Activated CD4-positive, alpha-beta memory T cell treated with anti-CD3 and anti-CD28 coated beads, Interleukin-2, amount 10 ng/mL, durations not matched to agents 7 days and 5 days (primary cell): ENCODE results near the gene PRRT1. TPM values are rescaled to one million over a fixed set of nuclear protein-coding genes. Genes with fewer than 3 reads are reported as not detected.

Experiments
- CTCF ChIA-PET: fragments of 350-600 bp; sonication (Branson Sonifier 250); formaldehyde crosslinking; loops from one replicate; lab custom pipeline; 2021; ENCODE audit warnings: antibody characterized with exemption, inconsistent platforms; lab: Charles Lee
- POLR2A ChIA-PET: fragments of 350-600 bp; sonication (Branson Sonifier 250); formaldehyde crosslinking; loops from one replicate; lab custom pipeline; 2021; ENCODE audit warnings: antibody characterized with exemption; lab: Charles Lee
- DNase-seq: peaks from one replicate; pipeline ENCODE4 v3.0.0-alpha.2; 2020
- H3K27ac Mint-ChIP-seq: one replicate; pipeline ENCODE4 v1.8.0; 2021; ENCODE audit warnings: mild to moderate bottlenecking, mixed read lengths
- H3K27me3 Mint-ChIP-seq: one replicate; pipeline ENCODE4 v1.8.0; 2021; ENCODE audit warnings: mixed read lengths
- H3K36me3 Mint-ChIP-seq: one replicate; pipeline ENCODE4 v1.8.0; 2021; ENCODE audit warnings: low read depth, mixed read lengths
- H3K4me1 Mint-ChIP-seq: one replicate; pipeline ENCODE4 v1.8.0; 2021; ENCODE audit warnings: mixed read lengths
- H3K4me3 Mint-ChIP-seq: one replicate; pipeline ENCODE4 v1.8.0; 2021; ENCODE audit warnings: mild to moderate bottlenecking, mixed read lengths
- H3K9me3 Mint-ChIP-seq: one replicate; pipeline ENCODE4 v1.8.0; 2021; ENCODE audit warnings: mixed read lengths
- total RNA-seq, 2 experiments: library from RNA; stranded (reverse); gene quantifications; one replicate each; pipeline ENCODE4 v1.2.3, GENCODE V29; 2021

The PRRT1 gene
- total RNA-seq, 2 experiments from 2014 or later: 0.13 to 0.28 TPM

- H3K9me3 Mint-ChIP-seq: no peaks in the 10 kb centered on the region
- POLR2A ChIA-PET: interaction anchor here (1.0 to 2.4 kb wide), 4 partner anchors 9 to 76 kb away, joined by 4 to 10 read pairs (median 8); partner anchors contain the start of genes ATF6B and FKBPL
- no peaks in the 10 kb centered on the region for H3K27me3 Mint-ChIP-seq
- peak; percentile 78 for DNase-seq
- CTCF ChIA-PET: interaction anchor here (0.9 to 2.5 kb wide), 14 partner anchors 9 to 135 kb away, joined by 3 to 21 read pairs (median 4); partner anchors contain the start of genes ATF6B and FKBPL
- peaks cover 4% of the 10 kb centered on the region for H3K4me1 Mint-ChIP-seq
- no peak overlapping the region for H3K4me3 Mint-ChIP-seq
- H3K27ac Mint-ChIP-seq: peak overlapping the region; percentile 24
- H3K36me3 Mint-ChIP-seq: peaks cover 69% of the 10 kb centered on the region
These were observed 32.7 kb downstream of the PRRT1 start for GRCh38 chr6:32118782-32119628.

GRCh38 chr6:32117461-32117860 lies 34.3 kb downstream of the PRRT1 start:
- POLR2A ChIA-PET: interaction anchor here (1.6 to 2.4 kb wide), 2 partner anchors 10 kb away, joined by 4 to 10 read pairs; partner anchors contain the start of gene ATF6B
- Mint-ChIP-seq H3K27ac (no peak overlapping the region), H3K27me3 (no peaks in the 10 kb centered on the region), H3K4me1 (peaks cover 2% of the 10 kb centered on the region), H3K36me3 (peaks cover 65% of the 10 kb centered on the region), H3K4me3 (no peak overlapping the region), H3K9me3 (no peaks in the 10 kb centered on the region)
- DNase-seq: no peak
- CTCF ChIA-PET: interaction anchor here (1.5 to 2.5 kb wide), 4 partner anchors 11 to 78 kb away, joined by 5 to 21 read pairs (median 10); partner anchors contain the start of genes ATF6B and FKBPL

GRCh38 chr6:32116674-32117073 lies 35.1 kb downstream of the PRRT1 start:
- Mint-ChIP-seq H3K4me1 (peaks cover 2% of the 10 kb centered on the region), H3K27ac (no peak overlapping the region), H3K4me3 (no peak overlapping the region), H3K9me3 (no peaks in the 10 kb centered on the region), H3K27me3 (no peaks in the 10 kb centered on the region), H3K36me3 (peaks cover 64% of the 10 kb centered on the region)
- DNase-seq: no peak
- ChIA-PET CTCF (interaction anchor here (2.5 kb wide), 1 partner anchor 24 kb away, joined by 8 read pairs; no protein-coding TSS in a partner anchor), POLR2A (interaction anchor here (1.0 to 1.6 kb wide), 2 partner anchors 9 to 11 kb away, joined by 3 to 4 read pairs; no protein-coding TSS in a partner anchor)

GRCh38 chr6:32115623-32116022 lies 36.1 kb downstream of the PRRT1 start:
- DNase-seq: no peak
- Mint-ChIP-seq H3K4me1 (peaks cover 2% of the 10 kb centered on the region), H3K27me3 (no peaks in the 10 kb centered on the region), H3K36me3 (peaks cover 60% of the 10 kb centered on the region), H3K9me3 (no peaks in the 10 kb centered on the region), H3K27ac (no peak overlapping the region), H3K4me3 (no peak overlapping the region)
- ChIA-PET POLR2A (no interaction called here), CTCF (no interaction called here)

- Mint-ChIP-seq H3K4me1 (peaks cover 2% of the 10 kb centered on the region), H3K36me3 (peaks cover 55% of the 10 kb centered on the region), H3K4me3 (no peak overlapping the region), H3K9me3 (no peaks in the 10 kb centered on the region), H3K27ac (no peak overlapping the region), H3K27me3 (peaks cover 2% of the 10 kb centered on the region)
- ChIA-PET POLR2A (interaction anchor here (1.6 kb wide), 1 partner anchor 13 kb away, joined by 7 read pairs; the partner anchor contains the start of gene ATF6B), CTCF (interaction anchor here (0.7 kb wide), 1 partner anchor 40 kb away, joined by 3 read pairs; no protein-coding TSS in a partner anchor)
- DNase-seq: no peak
These were observed 36.9 kb downstream of the PRRT1 start for GRCh38 chr6:32114796-32115195.

GRCh38 chr6:32113386-32114352 lies 38.1 kb downstream of the PRRT1 start:
- Mint-ChIP-seq H3K9me3 (no peaks in the 10 kb centered on the region), H3K4me3 (no peak overlapping the region), H3K27ac (no peak overlapping the region), H3K27me3 (peaks cover 8% of the 10 kb centered on the region), H3K36me3 (peaks cover 44% of the 10 kb centered on the region), H3K4me1 (no peaks in the 10 kb centered on the region)
- POLR2A ChIA-PET: interaction anchor here (1.6 kb wide), 1 partner anchor 14 kb away, joined by 7 read pairs; the partner anchor contains the start of gene ATF6B
- no peak for DNase-seq
- CTCF ChIA-PET: no interaction called here

- no peak overlapping the region for H3K27ac Mint-ChIP-seq
These were observed 39.2 kb downstream of the PRRT1 start for GRCh38 chr6:32112431-32112980.

GRCh38 chr6:32111424-32112066 lies 40.2 kb downstream of the PRRT1 start:
- peaks cover 30% of the 10 kb centered on the region for H3K36me3 Mint-ChIP-seq
- no peaks in the 10 kb centered on the region for H3K4me1 Mint-ChIP-seq
- H3K4me3 Mint-ChIP-seq: no peak overlapping the region
- POLR2A ChIA-PET: interaction anchor here (2.1 kb wide), 1 partner anchor 16 kb away, joined by 6 read pairs; the partner anchor contains the start of gene ATF6B
- peaks cover 20% of the 10 kb centered on the region for H3K27me3 Mint-ChIP-seq
- no peak overlapping the region for H3K27ac Mint-ChIP-seq
- CTCF ChIA-PET: interaction anchor here (1.5 kb wide), 1 partner anchor 84 kb away, joined by 3 read pairs; no protein-coding TSS in a partner anchor
- DNase-seq: no peak
- no peaks in the 10 kb centered on the region for H3K9me3 Mint-ChIP-seq

More at GRCh38 chr6:32112431-32112980, 39.2 kb downstream of the PRRT1 start:
- H3K4me3 Mint-ChIP-seq: no peak overlapping the region
- POLR2A ChIA-PET: no interaction called here
- H3K27me3 Mint-ChIP-seq: peaks cover 18% of the 10 kb centered on the region
- peaks cover 34% of the 10 kb centered on the region for H3K36me3 Mint-ChIP-seq
- DNase-seq: no peak
- H3K4me1 Mint-ChIP-seq: no peaks in the 10 kb centered on the region
- CTCF ChIA-PET: no interaction called here
- H3K9me3 Mint-ChIP-seq: no peaks in the 10 kb centered on the region

GRCh38 chr6:32110632-32111031 lies 41.1 kb downstream of the PRRT1 start:
- Mint-ChIP-seq H3K36me3 (peaks cover 22% of the 10 kb centered on the region), H3K27me3 (peaks cover 20% of the 10 kb centered on the region), H3K9me3 (no peaks in the 10 kb centered on the region), H3K4me1 (no peaks in the 10 kb centered on the region), H3K4me3 (no peak overlapping the region), H3K27ac (no peak overlapping the region)
- DNase-seq: no peak
- ChIA-PET CTCF (interaction anchor here (1.5 kb wide), 1 partner anchor 85 kb away, joined by 3 read pairs; no protein-coding TSS in a partner anchor), POLR2A (interaction anchor here (1.9 to 2.1 kb wide), 2 partner anchors 17 to 19 kb away, joined by 6 to 7 read pairs; partner anchors contain the start of genes ATF6B and FKBPL)

GRCh38 chr6:32109765-32110160 lies 42.0 kb downstream of the PRRT1 start:
- Mint-ChIP-seq H3K27ac (no peak overlapping the region), H3K36me3 (peaks cover 15% of the 10 kb centered on the region)
- POLR2A ChIA-PET: interaction anchor here (1.1 to 2.1 kb wide), 3 partner anchors 11 to 20 kb away, joined by 3 to 7 read pairs (median 6); partner anchors contain the start of genes ATF6B and FKBPL

GRCh38 chr6:32109114-32109764 lies 42.5 kb downstream of the PRRT1 start, which contains the start of gene TNXB:
Gene TNXB (minus strand): TSS chr6:32109338. CDS start chr6:32098198, 11,140 bp downstream.
- no peak within 1 kb of the TSS for H3K27ac Mint-ChIP-seq
- ChIA-PET POLR2A (interaction anchor here (1.1 to 1.9 kb wide), 3 partner anchors 11 to 83 kb away, joined by 3 to 7 read pairs (median 3); partner anchors contain the start of genes FKBPL and GPSM3), CTCF (no interaction called here)
- H3K4me3 Mint-ChIP-seq: no peak within 1 kb of the TSS
- H3K4me1 Mint-ChIP-seq: no peaks in the 10 kb centered on the region
- no peak for DNase-seq
- H3K36me3 Mint-ChIP-seq: peaks cover 13% of the 10 kb centered on the region
- H3K9me3 Mint-ChIP-seq: no peaks in the 10 kb centered on the region
- H3K27me3 Mint-ChIP-seq: peaks cover 26% of the 10 kb centered on the region

More at GRCh38 chr6:32109765-32110160, 42.0 kb downstream of the PRRT1 start:
- no peak overlapping the region for H3K4me3 Mint-ChIP-seq
- H3K27me3 Mint-ChIP-seq: peaks cover 24% of the 10 kb centered on the region
- no peaks in the 10 kb centered on the region for H3K9me3 Mint-ChIP-seq
- H3K4me1 Mint-ChIP-seq: no peaks in the 10 kb centered on the region
- no peak for DNase-seq
- CTCF ChIA-PET: interaction anchor here (1.5 kb wide), 1 partner anchor 86 kb away, joined by 3 read pairs; no protein-coding TSS in a partner anchor
